GM23338 (cell line): ENCODE data around the gene NRN1. TPM values are rescaled to one million over a fixed set of nuclear protein-coding genes. Genes with fewer than 3 reads are reported as not detected.
A peak's percentile ranks its signal among the peaks of the same experiment; 100 is the strongest.

Experiments
- ATAC-seq: fragments of 200-7000 bp; cut with Tn5 transposase; 3 replicates; pipeline ENCODE4 v1.9.1; 2020
- DNase-seq: peaks from one replicate; pipeline ENCODE4 v3.0.0-alpha.2; 2015; ENCODE audit warnings: low spot score
- H2AFZ ChIP-seq: fragments of 200-600 bp; sonication (generic); 2 replicates; pipeline ENCODE4 v1.8.0; 2016; ENCODE audit warnings: antibody characterized with exemption, mild to moderate bottlenecking, moderate library complexity
- H3F3A ChIP-seq: fragments of 200-600 bp; sonication (generic); replicated peaks from 2 replicates; pipeline ENCODE4 v1.8.0; 2017; ENCODE audit warnings: antibody characterized with exemption, mixed run types, low read depth
- H3K27ac ChIP-seq: fragments of 200-600 bp; sonication (generic); 2 replicates; pipeline ENCODE4 v1.6.1; 2016; ENCODE audit warnings: low read depth
- H3K27me3 ChIP-seq: fragments of 200-600 bp; sonication (generic); 2 replicates; pipeline ENCODE4 v1.8.0; 2016; ENCODE audit warnings: mild to moderate bottlenecking, mixed run types, moderate library complexity; ENCODE audit not compliant: insufficient read depth
- H3K36me3 ChIP-seq: fragments of 200-600 bp; sonication (generic); 2 replicates; pipeline ENCODE4 v1.8.0; 2016; ENCODE audit warnings: mild to moderate bottlenecking; ENCODE audit not compliant: insufficient read depth
- H3K4me1 ChIP-seq: fragments of 200-600 bp; sonication (generic); 2 replicates; pipeline ENCODE4 v1.8.0; 2016; ENCODE audit warnings: mild to moderate bottlenecking, moderate library complexity; ENCODE audit not compliant: insufficient read depth
- H3K4me2 ChIP-seq: fragments of 200-600 bp; sonication (generic); 2 replicates; pipeline ENCODE4 v1.7.1; 2017; ENCODE audit warnings: mixed run types
- H3K4me3 ChIP-seq: fragments of 200-600 bp; sonication (generic); 2 replicates; pipeline ENCODE4 v1.6.1; 2016; ENCODE audit warnings: mixed run types
- H3K79me2 ChIP-seq: fragments of 200-600 bp; sonication (generic); replicated peaks from 2 replicates; pipeline ENCODE4 v1.8.0; 2017; ENCODE audit warnings: mild to moderate bottlenecking; ENCODE audit not compliant: insufficient read depth
- H3K9me2 ChIP-seq: fragments of 200-600 bp; sonication (generic); 2 replicates; pipeline ENCODE4 v1.8.0; 2017; ENCODE audit not compliant: insufficient read depth
- H4K20me1 ChIP-seq: fragments of 200-600 bp; sonication (generic); replicated peaks from 2 replicates; pipeline ENCODE4 v1.8.0; 2017; ENCODE audit warnings: mild to moderate bottlenecking; ENCODE audit not compliant: insufficient read depth
- H3K27ac Mint-ChIP-seq: 2 replicates; pipeline ENCODE4 v1.8.0; 2020; ENCODE audit warnings: inconsistent platforms, mild to moderate bottlenecking, moderate library complexity, mixed read lengths
- H3K27me3 Mint-ChIP-seq: 3 replicates; pipeline ENCODE4 v1.8.0; 2022; ENCODE audit warnings: low read depth, mild to moderate bottlenecking, moderate library complexity, mixed read lengths, inconsistent platforms; ENCODE audit not compliant: insufficient read depth, poor library complexity
- H3K36me3 Mint-ChIP-seq: 3 replicates; pipeline ENCODE4 v1.8.0; 2021; ENCODE audit warnings: low read depth, mild to moderate bottlenecking, inconsistent platforms, moderate library complexity, mixed read lengths
- H3K4me1 Mint-ChIP-seq: 3 replicates; pipeline ENCODE4 v1.8.0; 2020; ENCODE audit warnings: mild to moderate bottlenecking, inconsistent platforms, mixed read lengths
- H3K4me3 Mint-ChIP-seq: 3 replicates; pipeline ENCODE4 v1.8.0; 2021; ENCODE audit warnings: moderate library complexity, mild to moderate bottlenecking, inconsistent platforms, mixed read lengths
- H3K9me3 Mint-ChIP-seq: 3 replicates; pipeline ENCODE4 v1.8.0; 2020; ENCODE audit warnings: moderate library complexity, mild to moderate bottlenecking, inconsistent platforms, mixed read lengths
- CREB1 ChIP-seq: fragments of 250-450 bp; sonication (Bioruptor Pico); IDR thresholded peaks from 2 replicates; pipeline ENCODE4 v1.5.0; 2020; ENCODE audit warnings: low read depth, mild to moderate bottlenecking, moderate library complexity
- EZH2phosphoT487 ChIP-seq: fragments of 200-600 bp; sonication (generic); IDR thresholded peaks from one replicate; pipeline ENCODE4 v1.8.1; 2018; ENCODE audit warnings: antibody characterized with exemption; ENCODE audit not compliant: unreplicated experiment
- JUNB ChIP-seq: IDR thresholded peaks from one replicate; pipeline ENCODE4 v1.6.1; 2016; ENCODE audit warnings: antibody characterized with exemption; ENCODE audit not compliant: unreplicated experiment
- POLR2AphosphoS5 ChIP-seq: IDR thresholded peaks from 2 replicates; pipeline ENCODE4 v1.6.1; 2016; ENCODE audit warnings: antibody characterized with exemption, low read depth
- STAT1 ChIP-seq: IDR thresholded peaks from one replicate; pipeline ENCODE4 v1.6.1; 2016; ENCODE audit warnings: antibody characterized with exemption; ENCODE audit not compliant: unreplicated experiment
- ZNF331 ChIP-seq: fragments of 250-450 bp; sonication (Bioruptor Pico); IDR thresholded peaks from 2 replicates; pipeline ENCODE4 v1.5.0; 2020; ENCODE audit warnings: low read depth, mild to moderate bottlenecking, moderate library complexity
- polyA plus RNA-seq: library from polyadenylated mRNA; unstranded; fragments of >200 nt; fragmentation: Nextera tagmentation; extraction: Ambion mirVana; gene quantifications from 2 replicates; pipeline ENCODE4 v1.2.1, GENCODE V29; 2016
- total RNA-seq: library from RNA; depleted of rRNA; stranded (reverse); fragments of >200 nt; shearing (Covaris generic); gene quantifications from 2 replicates; pipeline ENCODE4 v1.2.3, GENCODE V29; 2014
- TF ChIP-seq, protein P1 (sequence below): IDR thresholded peaks from one replicate; pipeline ENCODE4 v1.6.1; 2018; ENCODE audit warnings: antibody characterized with exemption; ENCODE audit not compliant: unreplicated experiment
- TF ChIP-seq, protein P2 (sequence below): IDR thresholded peaks from 2 replicates; pipeline ENCODE4 v1.6.1; 2016; ENCODE audit warnings: antibody characterized with exemption
- TF ChIP-seq, protein P3 (sequence below): fragments of 250-450 bp; sonication (Bioruptor Pico); IDR thresholded peaks from 2 replicates; pipeline ENCODE4 v1.5.0; 2020; ENCODE audit warnings: mild to moderate bottlenecking, moderate library complexity

NRN1 gene
- total and polyA plus RNA-seq, 2 experiments from 2014 or later = 0.71 TPM; not detected in 1

DNA sequence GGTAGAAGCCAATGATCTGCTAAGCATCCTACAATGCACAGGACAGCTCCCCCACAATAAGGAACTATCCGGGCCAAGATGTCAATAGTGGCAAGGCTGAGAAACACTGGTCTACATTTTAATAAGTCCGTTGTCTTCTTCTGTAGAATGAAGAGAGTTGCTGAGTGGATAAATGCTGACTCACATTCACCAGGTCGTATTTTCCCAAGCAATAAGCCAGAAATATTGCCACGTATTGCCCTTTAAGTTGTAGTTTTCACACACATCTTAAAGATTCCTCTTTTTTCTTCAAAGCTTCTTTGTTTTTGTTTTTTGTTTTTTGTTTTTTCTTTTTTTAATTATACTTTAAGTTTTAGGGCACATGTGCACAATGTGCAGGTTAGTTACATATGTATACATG is 30.5 kb upstream of the NRN1 start (continued):
- TF ChIP-seq, protein P1, sequence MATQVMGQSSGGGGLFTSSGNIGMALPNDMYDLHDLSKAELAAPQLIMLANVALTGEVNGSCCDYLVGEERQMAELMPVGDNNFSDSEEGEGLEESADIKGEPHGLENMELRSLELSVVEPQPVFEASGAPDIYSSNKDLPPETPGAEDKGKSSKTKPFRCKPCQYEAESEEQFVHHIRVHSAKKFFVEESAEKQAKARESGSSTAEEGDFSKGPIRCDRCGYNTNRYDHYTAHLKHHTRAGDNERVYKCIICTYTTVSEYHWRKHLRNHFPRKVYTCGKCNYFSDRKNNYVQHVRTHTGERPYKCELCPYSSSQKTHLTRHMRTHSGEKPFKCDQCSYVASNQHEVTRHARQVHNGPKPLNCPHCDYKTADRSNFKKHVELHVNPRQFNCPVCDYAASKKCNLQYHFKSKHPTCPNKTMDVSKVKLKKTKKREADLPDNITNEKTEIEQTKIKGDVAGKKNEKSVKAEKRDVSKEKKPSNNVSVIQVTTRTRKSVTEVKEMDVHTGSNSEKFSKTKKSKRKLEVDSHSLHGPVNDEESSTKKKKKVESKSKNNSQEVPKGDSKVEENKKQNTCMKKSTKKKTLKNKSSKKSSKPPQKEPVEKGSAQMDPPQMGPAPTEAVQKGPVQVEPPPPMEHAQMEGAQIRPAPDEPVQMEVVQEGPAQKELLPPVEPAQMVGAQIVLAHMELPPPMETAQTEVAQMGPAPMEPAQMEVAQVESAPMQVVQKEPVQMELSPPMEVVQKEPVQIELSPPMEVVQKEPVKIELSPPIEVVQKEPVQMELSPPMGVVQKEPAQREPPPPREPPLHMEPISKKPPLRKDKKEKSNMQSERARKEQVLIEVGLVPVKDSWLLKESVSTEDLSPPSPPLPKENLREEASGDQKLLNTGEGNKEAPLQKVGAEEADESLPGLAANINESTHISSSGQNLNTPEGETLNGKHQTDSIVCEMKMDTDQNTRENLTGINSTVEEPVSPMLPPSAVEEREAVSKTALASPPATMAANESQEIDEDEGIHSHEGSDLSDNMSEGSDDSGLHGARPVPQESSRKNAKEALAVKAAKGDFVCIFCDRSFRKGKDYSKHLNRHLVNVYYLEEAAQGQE = no peak
- TF ChIP-seq POLR2AphosphoS5 = no peak

DNA sequence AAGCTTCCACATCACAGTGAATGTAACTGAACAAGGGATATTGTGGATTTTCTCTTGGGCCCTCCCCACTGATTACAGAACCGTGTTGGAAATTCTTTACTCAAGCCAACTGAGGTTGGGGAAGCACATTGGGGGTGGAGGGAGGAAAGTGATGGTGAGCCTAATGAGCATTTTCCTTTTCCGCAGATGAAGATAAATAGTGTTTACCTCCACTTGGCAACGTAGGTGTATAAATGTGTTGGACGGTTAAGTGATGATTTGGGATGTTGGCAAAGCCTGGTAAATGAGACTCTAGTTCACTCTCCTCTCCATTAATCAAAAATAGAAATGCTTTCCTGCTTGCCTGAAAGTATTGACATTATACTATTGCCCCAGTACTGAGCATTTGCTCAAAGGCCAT is 27.1 kb upstream of the NRN1 start:
- no peak overlapping the region for H3K4me3 Mint-ChIP-seq
- H3K9me3 Mint-ChIP-seq = no peaks in the 10 kb centered on the region; the same call in 2 of the 3 replicates
- H3K27ac Mint-ChIP-seq = no peak overlapping the region
- H3K36me3 ChIP-seq = no peaks in the 10 kb centered on the region
- H3F3A ChIP-seq = no peaks in the 10 kb centered on the region
- H2AFZ ChIP-seq = 0 out of 2 replicates have a peak overlapping the region, but pooled peaks have one; percentile 52
- H4K20me1 ChIP-seq = no peaks in the 10 kb centered on the region
- DNase-seq = no peak
- no peaks in the 10 kb centered on the region for H3K4me1 ChIP-seq
- ATAC-seq = no peak
- peaks cover 6% of the 10 kb centered on the region; the same call in 1 of the 2 replicates for H3K9me2 ChIP-seq
- no peak overlapping the region for H3K27ac ChIP-seq
- H3K27me3 Mint-ChIP-seq = no peaks in the 10 kb centered on the region
- H3K4me3 ChIP-seq = no peak overlapping the region
- H3K27me3 ChIP-seq = no peaks in the 10 kb centered on the region
- no peak overlapping the region for H3K4me2 ChIP-seq
- no peaks in the 10 kb centered on the region for H3K4me1 Mint-ChIP-seq
- H3K79me2 ChIP-seq = no peaks in the 10 kb centered on the region
- no peaks in the 10 kb centered on the region for H3K36me3 Mint-ChIP-seq
- TF ChIP-seq JUNB = no peak
- no peak for TF ChIP-seq EZH2phosphoT487
- TF ChIP-seq, protein P2, sequence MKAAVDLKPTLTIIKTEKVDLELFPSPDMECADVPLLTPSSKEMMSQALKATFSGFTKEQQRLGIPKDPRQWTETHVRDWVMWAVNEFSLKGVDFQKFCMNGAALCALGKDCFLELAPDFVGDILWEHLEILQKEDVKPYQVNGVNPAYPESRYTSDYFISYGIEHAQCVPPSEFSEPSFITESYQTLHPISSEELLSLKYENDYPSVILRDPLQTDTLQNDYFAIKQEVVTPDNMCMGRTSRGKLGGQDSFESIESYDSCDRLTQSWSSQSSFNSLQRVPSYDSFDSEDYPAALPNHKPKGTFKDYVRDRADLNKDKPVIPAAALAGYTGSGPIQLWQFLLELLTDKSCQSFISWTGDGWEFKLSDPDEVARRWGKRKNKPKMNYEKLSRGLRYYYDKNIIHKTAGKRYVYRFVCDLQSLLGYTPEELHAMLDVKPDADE = no peak
- TF ChIP-seq ZNF331 (CRISPR knock-in tag) = no peak
- no peak for TF ChIP-seq CREB1 (CRISPR knock-in tag)
- TF ChIP-seq, protein P3, sequence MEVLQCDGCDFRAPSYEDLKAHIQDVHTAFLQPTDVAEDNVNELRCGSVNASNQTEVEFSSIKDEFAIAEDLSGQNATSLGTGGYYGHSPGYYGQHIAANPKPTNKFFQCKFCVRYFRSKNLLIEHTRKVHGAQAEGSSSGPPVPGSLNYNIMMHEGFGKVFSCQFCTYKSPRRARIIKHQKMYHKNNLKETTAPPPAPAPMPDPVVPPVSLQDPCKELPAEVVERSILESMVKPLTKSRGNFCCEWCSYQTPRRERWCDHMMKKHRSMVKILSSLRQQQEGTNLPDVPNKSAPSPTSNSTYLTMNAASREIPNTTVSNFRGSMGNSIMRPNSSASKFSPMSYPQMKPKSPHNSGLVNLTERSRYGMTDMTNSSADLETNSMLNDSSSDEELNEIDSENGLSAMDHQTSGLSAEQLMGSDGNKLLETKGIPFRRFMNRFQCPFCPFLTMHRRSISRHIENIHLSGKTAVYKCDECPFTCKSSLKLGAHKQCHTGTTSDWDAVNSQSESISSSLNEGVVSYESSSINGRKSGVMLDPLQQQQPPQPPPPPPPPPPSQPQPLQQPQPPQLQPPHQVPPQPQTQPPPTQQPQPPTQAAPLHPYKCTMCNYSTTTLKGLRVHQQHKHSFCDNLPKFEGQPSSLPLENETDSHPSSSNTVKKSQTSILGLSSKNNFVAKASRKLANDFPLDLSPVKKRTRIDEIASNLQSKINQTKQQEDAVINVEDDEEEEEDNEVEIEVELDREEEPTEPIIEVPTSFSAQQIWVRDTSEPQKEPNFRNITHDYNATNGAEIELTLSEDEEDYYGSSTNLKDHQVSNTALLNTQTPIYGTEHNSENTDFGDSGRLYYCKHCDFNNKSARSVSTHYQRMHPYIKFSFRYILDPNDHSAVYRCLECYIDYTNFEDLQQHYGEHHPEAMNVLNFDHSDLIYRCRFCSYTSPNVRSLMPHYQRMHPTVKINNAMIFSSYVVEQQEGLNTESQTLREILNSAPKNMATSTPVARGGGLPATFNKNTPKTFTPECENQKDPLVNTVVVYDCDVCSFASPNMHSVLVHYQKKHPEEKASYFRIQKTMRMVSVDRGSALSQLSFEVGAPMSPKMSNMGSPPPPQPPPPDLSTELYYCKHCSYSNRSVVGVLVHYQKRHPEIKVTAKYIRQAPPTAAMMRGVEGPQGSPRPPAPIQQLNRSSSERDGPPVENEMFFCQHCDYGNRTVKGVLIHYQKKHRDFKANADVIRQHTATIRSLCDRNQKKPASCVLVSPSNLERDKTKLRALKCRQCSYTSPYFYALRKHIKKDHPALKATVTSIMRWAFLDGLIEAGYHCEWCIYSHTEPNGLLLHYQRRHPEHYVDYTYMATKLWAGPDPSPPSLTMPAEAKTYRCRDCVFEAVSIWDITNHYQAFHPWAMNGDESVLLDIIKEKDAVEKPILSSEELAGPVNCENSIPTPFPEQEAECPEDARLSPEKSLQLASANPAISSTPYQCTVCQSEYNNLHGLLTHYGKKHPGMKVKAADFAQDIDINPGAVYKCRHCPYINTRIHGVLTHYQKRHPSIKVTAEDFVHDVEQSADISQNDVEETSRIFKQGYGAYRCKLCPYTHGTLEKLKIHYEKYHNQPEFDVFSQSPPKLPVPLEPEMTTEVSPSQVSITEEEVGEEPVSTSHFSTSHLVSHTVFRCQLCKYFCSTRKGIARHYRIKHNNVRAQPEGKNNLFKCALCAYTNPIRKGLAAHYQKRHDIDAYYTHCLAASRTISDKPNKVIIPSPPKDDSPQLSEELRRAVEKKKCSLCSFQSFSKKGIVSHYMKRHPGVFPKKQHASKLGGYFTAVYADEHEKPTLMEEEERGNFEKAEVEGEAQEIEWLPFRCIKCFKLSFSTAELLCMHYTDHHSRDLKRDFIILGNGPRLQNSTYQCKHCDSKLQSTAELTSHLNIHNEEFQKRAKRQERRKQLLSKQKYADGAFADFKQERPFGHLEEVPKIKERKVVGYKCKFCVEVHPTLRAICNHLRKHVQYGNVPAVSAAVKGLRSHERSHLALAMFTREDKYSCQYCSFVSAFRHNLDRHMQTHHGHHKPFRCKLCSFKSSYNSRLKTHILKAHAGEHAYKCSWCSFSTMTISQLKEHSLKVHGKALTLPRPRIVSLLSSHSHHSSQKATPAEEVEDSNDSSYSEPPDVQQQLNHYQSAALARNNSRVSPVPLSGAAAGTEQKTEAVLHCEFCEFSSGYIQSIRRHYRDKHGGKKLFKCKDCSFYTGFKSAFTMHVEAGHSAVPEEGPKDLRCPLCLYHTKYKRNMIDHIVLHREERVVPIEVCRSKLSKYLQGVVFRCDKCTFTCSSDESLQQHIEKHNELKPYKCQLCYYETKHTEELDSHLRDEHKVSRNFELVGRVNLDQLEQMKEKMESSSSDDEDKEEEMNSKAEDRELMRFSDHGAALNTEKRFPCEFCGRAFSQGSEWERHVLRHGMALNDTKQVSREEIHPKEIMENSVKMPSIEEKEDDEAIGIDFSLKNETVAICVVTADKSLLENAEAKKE (CRISPR knock-in tag) = no peak
- TF ChIP-seq, protein P1 = no peak
- no peak for TF ChIP-seq STAT1
